Stimulated activated CD4-positive, alpha-beta T cell treated with anti-CD3 and anti-CD28 coated beads, Interleukin-1b, Interleukin-23, amount 100 ng/mL, for 24 hours (primary cell): ENCODE results near the gene NPY4R.
"Not testable (repeated sequence)": the region's sequence is repeated elsewhere in the genome, so short reads cannot be mapped to it uniquely, and the experiment has no call there.

Source experiments
- DNase-seq, 4 experiments: peaks; one replicate each; pipeline ENCODE4 v3.0.0-alpha.2; 2020; ENCODE audit warnings: low read depth in 4 of 4, low spot score in 1 of 4

The NPY4R gene, protein sequence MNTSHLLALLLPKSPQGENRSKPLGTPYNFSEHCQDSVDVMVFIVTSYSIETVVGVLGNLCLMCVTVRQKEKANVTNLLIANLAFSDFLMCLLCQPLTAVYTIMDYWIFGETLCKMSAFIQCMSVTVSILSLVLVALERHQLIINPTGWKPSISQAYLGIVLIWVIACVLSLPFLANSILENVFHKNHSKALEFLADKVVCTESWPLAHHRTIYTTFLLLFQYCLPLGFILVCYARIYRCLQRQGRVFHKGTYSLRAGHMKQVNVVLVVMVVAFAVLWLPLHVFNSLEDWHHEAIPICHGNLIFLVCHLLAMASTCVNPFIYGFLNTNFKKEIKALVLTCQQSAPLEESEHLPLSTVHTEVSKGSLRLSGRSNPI

DNA sequence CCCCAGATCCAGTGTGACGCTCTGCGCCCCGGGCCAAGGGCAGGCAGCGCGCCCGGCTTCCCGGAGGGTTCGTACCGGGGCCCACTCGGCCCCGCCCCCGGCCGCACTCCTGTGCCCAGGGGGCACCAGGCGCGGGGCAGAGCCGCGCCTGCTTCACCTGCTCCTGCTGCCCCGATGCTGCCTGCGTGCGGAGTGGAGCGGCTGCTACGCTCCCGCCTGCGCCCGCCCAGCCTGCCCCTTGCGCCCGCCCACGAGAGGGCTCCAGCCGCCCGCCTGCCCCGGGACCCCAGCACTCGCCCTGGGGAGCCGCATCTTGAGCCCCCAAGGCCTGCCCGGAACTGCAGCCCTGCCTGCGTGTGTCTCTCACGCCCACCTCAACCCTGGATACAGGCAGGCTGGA, at the start of gene NPY4R:
NPY4R (minus strand) TSS at position 194 of the 400 bp plus-strand sequence. CDS start 3,323 bp downstream, outside the sequence.
- not testable (repeated sequence) for DNase-seq

DNA sequence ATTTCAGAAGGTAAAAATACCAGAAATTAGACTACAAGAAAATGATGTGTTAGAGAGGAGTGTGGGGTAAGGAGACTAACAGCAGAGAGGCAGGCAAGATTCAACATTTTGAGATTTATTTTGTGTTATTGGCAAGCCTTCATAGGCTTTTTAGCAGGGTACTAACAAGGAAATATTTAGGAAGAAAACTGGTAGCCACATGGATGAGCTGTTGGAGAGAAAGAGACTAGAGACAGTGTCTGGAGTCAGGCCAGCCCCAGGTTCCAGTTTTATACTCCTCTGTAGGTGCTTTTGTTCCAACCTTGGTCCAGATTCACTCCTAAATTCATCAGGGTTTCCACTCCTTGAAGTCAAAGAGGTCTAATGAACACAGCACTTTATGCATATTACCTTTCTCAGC, 49.6 kb upstream of the NPY4R start:
- DNase-seq, result no peak

DNA sequence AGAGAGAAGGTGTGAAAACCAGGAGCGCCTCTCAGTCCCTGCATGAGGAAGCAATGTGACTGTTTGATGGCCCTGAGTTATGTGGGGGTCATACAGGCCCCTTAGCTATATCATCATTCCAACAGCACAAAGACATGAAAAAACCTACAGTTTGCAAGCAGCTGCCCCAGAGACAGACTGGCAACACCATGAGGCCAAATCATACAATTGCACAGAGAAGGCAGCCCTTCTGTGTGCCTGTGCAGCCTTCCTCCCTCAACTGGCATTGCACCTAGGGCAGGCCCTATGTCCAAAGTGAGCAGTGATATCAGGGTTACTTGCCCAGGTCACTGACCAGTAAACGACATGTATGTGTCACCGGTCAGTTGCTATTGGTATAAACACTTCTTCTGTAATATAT, 49.1 kb upstream of the NPY4R start:
- DNase-seq, result no peak

DNA sequence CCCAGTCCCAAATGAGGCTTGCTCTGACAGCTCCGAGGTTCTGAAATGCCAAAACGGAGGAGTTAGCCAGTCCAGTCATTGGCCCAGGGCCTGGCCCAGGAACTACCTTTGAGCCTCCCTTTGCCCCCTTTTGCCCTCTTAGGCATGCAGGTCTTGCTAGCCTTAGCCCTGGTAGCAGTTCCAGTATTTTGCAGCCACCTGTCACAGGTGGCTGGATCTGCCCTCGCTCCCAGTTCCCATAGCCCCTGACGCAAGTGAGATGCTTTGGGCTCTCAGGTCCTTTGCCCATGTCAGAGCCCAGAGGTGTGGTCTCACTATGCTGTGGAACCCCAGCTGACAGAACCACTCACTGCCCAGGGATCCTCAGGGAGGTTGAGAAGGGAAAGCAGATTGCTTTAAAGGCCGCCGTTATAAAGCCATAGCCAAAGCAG, 48.7 kb upstream of the NPY4R start:
- no peak for DNase-seq

DNA sequence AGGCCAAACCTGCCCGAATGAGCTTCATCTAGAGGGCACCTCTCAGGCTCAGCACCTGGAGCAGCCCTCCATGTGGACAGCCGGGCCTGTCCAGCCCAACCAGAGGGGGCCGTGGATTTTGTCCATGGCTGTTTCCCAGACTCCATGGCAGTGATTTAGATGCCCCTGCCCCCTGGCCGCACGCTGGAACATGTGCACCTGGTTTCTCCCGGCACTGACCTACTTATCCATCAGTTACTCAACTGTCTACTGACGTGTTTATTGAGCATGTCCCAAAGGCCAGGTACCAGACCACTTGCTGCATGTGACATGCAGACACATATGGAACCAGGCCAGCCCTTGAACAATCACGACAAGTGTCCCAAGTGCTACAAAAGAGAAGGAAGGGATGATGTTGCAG, 47.6 kb upstream of the NPY4R start:
- not testable (repeated sequence) for DNase-seq

DNA sequence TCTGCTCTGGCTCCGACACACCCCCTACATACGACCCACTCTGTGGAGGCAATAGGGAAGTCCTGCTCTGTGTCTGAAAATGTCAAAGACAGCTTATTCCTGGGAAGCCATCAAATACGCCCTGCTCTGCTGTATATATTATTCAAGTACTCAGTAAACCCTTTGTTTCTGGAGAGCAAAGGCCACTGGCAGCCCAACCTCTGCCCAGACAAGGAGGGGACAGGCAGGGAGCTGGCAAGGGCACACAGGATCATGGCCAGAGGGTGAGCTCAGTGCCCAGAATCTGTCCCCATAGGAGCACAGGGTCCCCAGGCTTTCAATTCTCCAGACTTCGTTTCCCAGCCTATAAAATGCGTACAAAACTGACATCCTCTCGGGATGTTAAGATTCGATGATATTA, 47.0 kb upstream of the NPY4R start:
- not testable (repeated sequence) for DNase-seq

DNA sequence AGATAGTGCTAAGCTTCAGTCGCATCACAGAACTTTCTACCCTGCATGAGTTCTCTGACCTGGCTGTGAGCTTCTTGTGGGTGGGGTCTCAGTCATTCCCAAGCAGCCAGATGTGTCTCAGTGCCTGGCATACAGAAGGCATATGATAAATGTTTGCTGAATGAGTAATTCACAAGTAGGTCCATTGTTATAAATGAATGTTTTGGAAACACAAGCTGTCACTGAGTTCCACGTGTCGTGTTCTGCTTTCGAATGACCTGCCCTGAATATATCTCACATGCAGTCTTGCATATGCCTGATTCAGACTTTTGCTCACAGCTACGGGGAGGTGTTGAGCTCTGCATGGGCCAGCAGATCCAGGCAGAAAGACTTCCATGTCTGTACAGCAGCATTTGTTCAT, 46.2 kb upstream of the NPY4R start:
- DNase-seq, result not testable (repeated sequence)

DNA sequence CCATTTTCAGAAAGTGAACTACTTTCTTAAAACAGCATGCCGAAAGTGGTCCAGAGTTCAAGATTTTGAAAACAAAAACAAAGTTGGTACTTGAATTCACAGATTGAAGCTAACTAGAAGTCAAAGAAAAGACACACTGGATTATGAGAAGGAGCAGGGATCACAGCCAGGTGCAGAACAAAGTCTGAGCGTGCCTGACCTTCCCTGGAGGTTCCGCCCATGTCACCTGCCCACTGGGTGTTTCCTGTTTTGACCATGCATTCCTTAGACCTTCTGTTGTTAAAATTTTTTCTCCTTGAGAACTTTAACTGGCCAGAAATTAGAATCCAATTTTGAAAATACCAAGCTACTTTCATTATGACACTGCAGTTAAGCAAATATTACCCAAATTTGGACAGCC, 34.2 kb upstream of the NPY4R start:
- DNase-seq, result not testable (repeated sequence)

DNA sequence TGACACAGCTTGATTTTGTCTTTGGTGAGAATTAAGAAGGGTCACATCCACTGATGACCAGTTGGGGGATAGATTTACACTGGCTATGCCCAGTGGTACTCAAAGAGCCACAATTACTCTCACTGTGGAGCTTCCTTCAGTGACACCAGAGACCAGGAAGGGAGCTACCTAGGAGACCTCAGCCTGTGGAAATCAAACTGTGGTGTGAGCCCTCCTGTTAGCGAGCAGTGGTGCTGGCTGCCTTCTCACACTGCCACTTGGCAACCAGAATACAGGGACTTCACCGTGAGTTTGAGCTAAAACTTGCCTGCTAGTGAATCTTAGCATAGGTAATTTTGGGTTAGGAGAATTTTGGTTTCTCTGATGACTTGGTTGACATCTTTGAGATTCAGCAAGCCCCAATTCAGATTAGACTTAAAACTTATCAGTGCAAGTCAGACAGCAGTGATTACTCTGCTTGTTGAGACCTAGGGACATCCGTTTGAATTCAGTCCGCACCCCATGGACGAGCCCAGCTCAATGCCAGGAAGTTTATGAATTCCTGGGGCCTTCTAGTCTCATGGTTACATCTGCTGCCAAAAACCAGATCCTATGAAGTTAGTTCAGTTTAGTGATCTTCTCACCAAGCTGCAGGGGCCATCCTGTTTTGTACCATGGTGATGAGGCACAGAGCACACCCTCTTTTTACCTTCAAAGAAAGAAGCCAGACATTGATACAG, 33.4 kb upstream of the NPY4R start:
- not testable (repeated sequence) for DNase-seq

DNA sequence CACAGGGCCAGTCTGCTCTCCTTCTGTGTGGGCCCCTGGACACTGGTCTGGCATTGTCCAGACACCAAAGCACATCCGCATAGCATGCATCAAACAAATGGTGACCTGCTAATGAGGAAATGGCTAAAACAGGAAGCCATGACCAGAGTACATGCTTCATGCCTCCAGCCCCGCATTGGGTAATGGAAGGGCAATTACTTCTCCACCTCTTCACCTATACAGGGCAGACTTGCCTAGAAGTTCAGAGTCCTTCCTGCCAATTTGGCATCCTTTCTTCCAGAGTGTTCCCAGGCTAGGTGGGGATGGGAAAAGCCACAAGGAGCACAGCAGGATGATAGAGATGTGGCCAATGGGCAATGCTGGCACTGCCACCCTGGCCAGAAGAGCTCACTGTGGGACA, 32.1 kb upstream of the NPY4R start:
- not testable (repeated sequence) for DNase-seq

DNA sequence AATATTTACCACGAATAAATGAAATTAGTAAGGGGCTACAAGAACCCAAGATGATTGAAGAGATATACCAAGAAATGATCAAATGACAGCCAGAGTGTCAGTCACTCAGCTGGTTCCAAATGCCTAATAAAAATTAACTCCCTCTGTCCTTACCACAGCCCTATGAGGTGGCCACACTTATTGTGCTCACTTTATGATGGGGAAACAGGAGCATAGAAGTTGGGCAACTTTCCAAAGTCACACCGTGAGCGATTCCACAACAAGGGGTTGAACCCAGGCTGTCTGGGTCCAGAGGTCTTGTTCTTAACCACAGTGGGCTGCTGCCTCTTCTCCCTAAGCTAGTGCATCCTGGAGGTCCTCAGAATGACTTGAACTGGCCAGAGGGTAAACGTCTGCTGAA, 31.6 kb upstream of the NPY4R start:
- DNase-seq, result not testable (repeated sequence)

DNA sequence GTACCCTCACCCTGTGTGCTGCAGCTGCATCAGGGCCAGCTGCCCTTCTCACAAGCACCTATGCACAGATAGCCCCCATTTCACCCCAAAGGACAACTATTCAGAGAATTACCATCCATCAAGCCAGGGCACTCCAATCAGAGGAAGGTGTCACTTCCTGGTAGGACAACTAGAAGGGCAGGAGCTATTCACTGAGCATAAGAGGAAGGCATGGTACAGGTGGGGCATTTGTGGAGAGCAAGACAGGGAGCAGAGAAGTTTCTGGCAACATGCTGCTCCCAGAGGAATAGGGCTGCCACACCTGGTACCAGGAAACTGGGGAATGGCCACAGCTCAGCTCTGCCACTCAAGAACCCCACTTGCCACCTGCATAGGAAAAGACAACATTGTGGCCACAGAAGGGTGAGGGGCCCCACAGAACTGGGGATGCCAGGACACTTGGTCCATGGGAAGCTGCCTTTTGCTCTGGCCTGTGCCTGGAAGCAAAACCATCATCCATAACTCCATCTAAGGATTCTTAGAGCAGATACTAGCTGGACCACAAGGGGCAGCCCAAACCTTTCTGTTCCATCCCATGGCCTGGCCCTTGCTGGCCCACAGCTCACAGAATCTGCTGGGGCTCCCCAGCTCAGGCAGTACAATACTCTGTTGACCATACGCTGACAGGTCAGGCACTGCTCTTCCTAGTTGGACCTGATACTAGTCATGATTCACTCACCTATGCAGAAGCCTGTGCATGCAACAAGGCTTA, 25.8 kb upstream of the NPY4R start:
- DNase-seq, result not testable (repeated sequence)

DNA sequence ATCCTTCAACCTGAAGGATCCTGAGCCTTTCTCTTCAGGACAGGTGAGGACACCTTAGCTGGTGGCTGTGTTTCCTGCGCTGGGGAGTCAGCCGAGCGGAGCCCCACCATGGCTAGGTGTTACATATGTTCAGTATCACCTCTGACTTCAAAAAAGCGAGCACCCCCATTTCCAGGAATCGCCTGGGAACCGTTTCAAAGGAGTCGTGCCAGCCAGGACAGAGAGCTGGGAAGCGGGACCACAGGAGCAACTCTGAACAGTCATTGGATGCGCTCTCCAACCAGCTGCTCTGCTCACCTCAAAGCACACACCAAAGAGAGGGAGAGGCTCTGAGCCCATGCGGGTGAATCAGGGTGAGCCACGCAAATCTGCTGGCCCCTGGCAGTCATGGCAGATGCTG, 24.5 kb upstream of the NPY4R start:
- DNase-seq, result not testable (repeated sequence)

DNA sequence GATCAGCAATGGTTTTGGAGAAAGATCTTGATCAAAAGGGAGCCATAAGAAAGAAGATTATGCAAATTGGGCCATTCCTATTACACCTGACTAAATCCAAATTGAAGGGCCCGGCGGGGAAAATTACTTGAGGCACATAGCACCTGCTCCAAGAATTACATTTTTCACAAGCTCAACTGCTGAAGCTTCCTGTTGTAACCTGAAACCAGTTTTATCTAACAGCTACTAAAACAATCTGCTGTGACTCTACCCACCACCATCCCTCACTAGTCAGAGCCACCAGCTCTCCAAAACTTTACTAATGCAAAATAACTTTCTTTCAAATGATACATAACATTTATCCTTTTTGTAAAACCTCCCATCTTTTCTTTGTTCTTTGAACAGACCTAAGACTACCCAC, 20.7 kb upstream of the NPY4R start:
- not testable (repeated sequence) for DNase-seq

DNA sequence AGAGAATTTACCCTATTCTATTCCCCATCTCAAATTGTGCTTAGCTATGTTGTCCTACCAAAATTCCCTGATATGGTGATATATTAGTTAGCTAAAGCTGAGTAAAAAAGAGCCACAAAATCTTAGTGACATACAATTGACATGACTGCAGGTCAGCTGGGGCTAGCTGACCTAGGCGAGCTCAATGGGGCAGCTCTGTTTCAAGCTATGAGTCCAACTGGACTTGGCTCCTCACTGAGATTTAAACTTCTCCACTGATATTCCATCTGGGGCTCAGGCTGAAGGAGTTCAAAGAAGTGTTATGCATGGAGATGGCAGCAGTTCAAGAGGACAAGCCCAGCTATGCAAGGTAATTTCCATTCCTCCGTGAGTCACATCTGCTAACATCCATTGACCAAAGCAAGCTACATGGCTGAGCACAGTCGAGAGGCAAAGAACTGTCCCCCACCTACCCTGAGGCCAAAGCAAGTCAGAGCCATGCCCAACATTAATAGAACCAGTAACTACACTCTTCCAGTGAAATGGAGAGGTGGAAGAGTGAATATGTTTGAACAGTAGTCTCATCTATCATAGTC, 9.1 kb upstream of the NPY4R start:
- DNase-seq, result not testable (repeated sequence)

DNA sequence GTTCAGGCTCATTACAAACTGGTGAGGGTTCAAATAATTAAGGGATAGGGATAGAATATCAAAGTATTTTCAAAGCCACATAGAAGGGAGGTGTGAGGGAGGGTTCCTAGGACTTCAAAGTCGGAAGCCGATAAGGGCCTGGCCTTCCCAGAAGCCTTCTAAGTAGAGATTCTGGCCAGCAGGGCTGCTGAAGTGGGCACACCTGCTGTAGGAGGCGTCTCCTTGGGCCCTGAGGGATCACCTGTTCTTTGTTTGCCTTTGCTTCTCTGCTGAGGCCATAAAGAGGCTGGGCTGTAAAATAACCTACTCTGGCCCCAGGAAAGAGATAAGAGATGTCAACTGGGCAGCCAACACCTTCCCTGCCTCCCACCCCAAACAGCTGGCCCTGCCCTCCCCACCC, 8.0 kb upstream of the NPY4R start:
- not testable (repeated sequence) for DNase-seq

DNA sequence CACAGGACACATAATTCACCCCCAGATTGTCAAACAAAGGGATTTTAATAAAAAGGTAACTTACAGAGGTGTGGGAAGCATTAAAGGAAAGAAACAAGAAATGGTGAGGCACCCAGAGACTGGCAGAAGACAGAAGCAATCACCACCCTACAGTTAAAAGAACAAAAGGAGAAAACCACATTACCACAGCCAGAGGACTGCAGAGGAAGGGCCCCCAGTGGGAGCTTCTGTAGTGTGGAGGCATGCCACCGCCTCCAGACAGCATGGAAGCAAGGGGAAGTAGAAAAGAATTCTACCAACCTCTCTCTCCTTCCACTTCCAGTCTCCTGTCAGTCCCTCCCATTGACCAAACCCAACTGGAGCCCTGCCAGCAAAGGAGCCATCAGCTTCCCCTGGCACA, 4.4 kb upstream of the NPY4R start:
- not testable (repeated sequence) for DNase-seq

DNA sequence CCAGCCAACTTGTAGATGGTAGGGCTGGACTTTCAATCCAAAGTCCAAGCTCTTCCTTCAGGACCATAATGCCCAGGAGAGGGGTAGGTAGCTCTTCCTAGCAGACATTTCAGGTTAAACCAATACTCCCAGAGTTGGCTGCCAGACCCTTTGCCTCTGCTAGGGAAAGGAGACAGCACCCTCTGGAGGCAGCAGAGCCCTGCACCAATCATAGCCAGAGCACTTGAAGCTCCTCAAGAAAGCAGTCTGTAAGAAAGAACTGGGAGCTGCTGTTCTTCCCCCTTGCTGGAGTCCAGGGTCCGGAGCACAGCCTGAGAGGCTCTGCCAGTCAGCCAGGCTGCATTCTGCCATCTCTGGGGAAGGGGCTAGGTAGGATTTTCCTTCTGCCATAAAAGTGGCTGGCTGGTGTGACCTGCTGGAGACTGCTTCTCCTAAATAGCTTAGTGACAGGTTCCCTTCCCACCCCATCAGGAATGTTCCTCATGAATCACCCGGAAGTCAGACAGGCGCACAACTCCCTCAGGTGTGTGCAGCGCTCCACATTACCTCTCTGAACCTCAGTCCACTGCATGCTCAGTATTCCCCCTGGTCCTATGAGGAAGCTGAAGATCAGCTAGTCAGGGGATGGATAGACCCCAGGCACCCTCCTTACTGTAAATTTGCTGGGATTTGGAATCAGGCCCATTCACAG, 2.5 kb upstream of the NPY4R start:
- not testable (repeated sequence) for DNase-seq

DNA sequence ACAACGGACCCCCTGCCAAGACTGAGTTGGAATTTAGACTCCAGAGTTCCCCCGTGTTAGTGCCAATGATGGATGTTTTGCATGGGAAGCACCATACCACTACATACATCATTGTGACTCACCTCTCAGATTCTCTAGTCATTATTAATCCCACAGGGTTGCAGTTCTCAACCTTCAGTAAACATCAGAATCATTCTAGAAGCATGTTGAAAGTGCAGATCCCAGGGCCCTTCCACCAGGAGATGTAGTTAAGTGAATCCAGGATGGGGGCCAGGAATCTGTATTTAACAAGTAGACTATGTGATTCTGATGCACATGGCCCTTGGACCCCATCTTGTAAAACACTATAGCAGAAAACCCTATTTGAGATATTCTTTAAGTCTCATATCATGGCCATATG, 2.1 kb downstream of the NPY4R start:
- DNase-seq, result not testable (repeated sequence)

DNA sequence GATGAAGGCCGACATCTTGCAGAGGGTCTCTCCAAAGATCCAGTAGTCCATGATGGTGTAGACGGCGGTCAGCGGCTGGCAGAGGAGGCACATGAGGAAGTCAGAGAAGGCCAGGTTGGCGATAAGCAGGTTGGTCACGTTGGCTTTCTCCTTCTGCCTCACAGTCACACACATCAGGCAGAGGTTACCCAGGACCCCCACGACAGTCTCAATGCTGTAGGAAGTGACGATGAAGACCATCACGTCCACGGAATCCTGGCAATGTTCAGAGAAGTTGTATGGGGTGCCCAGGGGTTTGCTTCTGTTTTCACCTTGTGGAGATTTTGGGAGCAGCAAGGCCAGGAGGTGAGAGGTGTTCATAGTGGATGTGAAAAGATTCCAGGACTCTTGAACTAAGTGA, 3.5 kb downstream of the NPY4R start:
- DNase-seq, result not testable (repeated sequence)

DNA sequence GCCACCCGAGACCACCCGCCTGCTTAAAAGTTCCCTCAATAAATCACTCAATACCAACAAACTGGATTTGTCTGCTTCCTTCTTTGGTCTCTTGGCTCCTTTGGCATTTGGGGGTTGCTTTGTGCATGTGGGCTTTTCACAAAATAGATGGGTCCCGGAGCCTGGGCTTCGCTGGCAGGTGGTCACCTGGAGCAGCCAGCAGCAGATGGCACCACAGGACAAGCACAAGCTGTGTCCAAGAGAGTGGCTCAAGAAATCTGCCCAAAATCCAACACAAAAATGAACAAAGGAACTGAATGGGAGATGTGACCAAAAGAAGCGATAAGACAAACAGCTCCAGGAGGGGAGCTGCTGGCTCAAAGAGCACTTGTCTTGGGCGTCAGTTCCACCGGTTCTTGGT, 6.2 kb downstream of the NPY4R start:
- DNase-seq, result not testable (repeated sequence)
